PC-9 (cell line): ENCODE data around the gene PDE10A. TPM values are rescaled to one million over a fixed set of nuclear protein-coding genes. Genes with fewer than 3 reads are reported as not detected.

ENCODE experiments used
- BruUV-seq: library from RNA; stranded (reverse); fragments of 400-500 nt; replicated peaks from 2 replicates; lab custom pipeline; 2021; lab: Mats Ljungman, UMichigan
- CTCF ChIA-PET: fragments of 300-600 bp; sonication (Branson Sonifier 250); formaldehyde crosslinking; loops from one replicate; lab custom pipeline; 2022; ENCODE audit warnings: antibody characterized with exemption; lab: Charles Lee
- POLR2A ChIA-PET: fragments of 300-600 bp; sonication (Branson Sonifier 250); formaldehyde crosslinking; loops from one replicate; lab custom pipeline; 2022; ENCODE audit warnings: antibody characterized with exemption; ENCODE audit not compliant: unreplicated experiment; lab: Charles Lee
- DNase-seq, 2 experiments: peaks; one replicate each; pipeline versions ENCODE4 v3.0.0 to v3.0.0-alpha.2; 2015 to 2022; ENCODE audit warnings: mixed read lengths in 1 of 2
- H2AFZ ChIP-seq: fragments of 200-600 bp; sonication (generic); 2 replicates; pipeline ENCODE4 v1.8.1; 2017; ENCODE audit warnings: antibody characterized with exemption
- H3F3A ChIP-seq: fragments of 200-600 bp; sonication (generic); 2 replicates; pipeline ENCODE4 v1.8.1; 2017; ENCODE audit warnings: antibody characterized with exemption, mild to moderate bottlenecking, low read depth; ENCODE audit not compliant: insufficient read depth
- H3K27ac ChIP-seq: fragments of 200-600 bp; sonication (generic); 2 replicates; pipeline ENCODE4 v1.6.1; 2016; ENCODE audit warnings: mixed run types
- H3K27me3 ChIP-seq: fragments of 200-600 bp; sonication (generic); 2 replicates; pipeline ENCODE4 v1.6.1; 2016; ENCODE audit warnings: low read depth, mixed run types; ENCODE audit not compliant: insufficient read depth
- H3K36me3 ChIP-seq: fragments of 200-600 bp; sonication (generic); 2 replicates; pipeline ENCODE4 v1.6.1; 2016; ENCODE audit warnings: low read depth, mixed run types
- H3K4me1 ChIP-seq: fragments of 200-600 bp; sonication (generic); replicated peaks from 2 replicates; pipeline ENCODE4 v1.6.1; 2016; ENCODE audit warnings: mixed run types; ENCODE audit not compliant: insufficient read depth
- H3K4me2 ChIP-seq: fragments of 200-600 bp; sonication (generic); 2 replicates; pipeline ENCODE4 v1.6.1; 2017; ENCODE audit warnings: mixed run types
- H3K4me3 ChIP-seq: fragments of 200-600 bp; sonication (generic); 2 replicates; pipeline ENCODE4 v1.6.1; 2016; ENCODE audit warnings: mixed run types
- H3K79me2 ChIP-seq: fragments of 200-600 bp; sonication (generic); 2 replicates; pipeline ENCODE4 v1.6.1; 2017; ENCODE audit warnings: low read depth, mixed run types
- H3K9me2 ChIP-seq: fragments of 200-600 bp; sonication (generic); 2 replicates; pipeline ENCODE4 v1.8.1; 2017; ENCODE audit warnings: mild to moderate bottlenecking; ENCODE audit not compliant: insufficient read depth
- H3K9me3 ChIP-seq: fragments of 200-600 bp; sonication (generic); 2 replicates; pipeline ENCODE4 v1.8.1; 2016; ENCODE audit warnings: low read depth; ENCODE audit not compliant: insufficient read depth
- H4K20me1 ChIP-seq: fragments of 200-600 bp; sonication (generic); 2 replicates; pipeline ENCODE4 v1.8.1; 2017; ENCODE audit not compliant: insufficient read depth
- EZH2 ChIP-seq: fragments of 200-600 bp; sonication (generic); IDR thresholded peaks from 2 replicates; pipeline ENCODE4 v1.8.0; 2017; ENCODE audit warnings: antibody characterized with exemption, low read depth
- intact Hi-C: fragments of 100-400 bp; cut with micrococcal nuclease; formaldehyde crosslinking; loops from one replicate; pipeline ENCODE4 v1.10.0; 2022; ENCODE audit not compliant: unreplicated experiment
- total RNA-seq: library from RNA; stranded (reverse); gene quantifications from 2 replicates; pipeline ENCODE4 v1.2.3, GENCODE V29; 2021
- TF ChIP-seq, protein P1 (sequence below): fragments of 200-600 bp; sonication (generic); conservative IDR thresholded peaks from 2 replicates; pipeline ENCODE4 v1.6.1; 2017; ENCODE audit warnings: mixed run types, antibody characterized with exemption, mild to moderate bottlenecking, moderate library complexity

PDE10A gene
- total RNA-seq, 1 experiment from 2014 or later, result not detected

DNA sequence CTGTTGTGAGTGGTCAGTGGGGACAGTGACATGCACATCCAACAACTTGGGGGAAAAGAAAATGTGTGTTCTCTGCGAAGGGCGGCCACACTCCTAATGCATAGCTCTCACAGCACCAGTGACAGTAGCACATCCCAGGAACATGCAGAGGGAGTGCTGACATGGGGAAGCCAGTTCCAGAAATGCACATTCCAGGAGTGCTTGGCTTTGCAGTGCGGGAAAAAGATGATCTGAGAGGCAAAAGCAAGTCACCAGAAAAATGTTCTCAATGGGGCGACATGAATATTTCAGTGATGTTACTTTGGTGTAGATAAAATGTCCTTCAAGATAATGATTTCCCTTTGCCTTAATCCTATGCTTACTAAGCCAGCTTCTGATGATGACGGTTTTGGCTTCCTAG lies 42.9 kb upstream of the PDE10A start:
- no peak overlapping the region for H3K27ac ChIP-seq
- no peak overlapping the region for H3K4me2 ChIP-seq
- BruUV-seq, result no TSS peak
- no peaks in the 10 kb centered on the region for H3K79me2 ChIP-seq
- no peak overlapping the region for H2AFZ ChIP-seq
- no peaks in the 10 kb centered on the region for H3K36me3 ChIP-seq
- H3K9me3 ChIP-seq, result no peaks in the 10 kb centered on the region
- POLR2A ChIA-PET, result no interaction called here
- CTCF ChIA-PET, result no interaction called here
- H3K4me3 ChIP-seq, result no peak overlapping the region
- intact Hi-C loops, result no loop called here
- H4K20me1 ChIP-seq, result no peaks in the 10 kb centered on the region
- H3F3A ChIP-seq, result no peaks in the 10 kb centered on the region
- H3K4me1 ChIP-seq, result no peaks in the 10 kb centered on the region
- H3K9me2 ChIP-seq, result no peaks in the 10 kb centered on the region
- DNase-seq, result no peak
- TF ChIP-seq, protein P1, sequence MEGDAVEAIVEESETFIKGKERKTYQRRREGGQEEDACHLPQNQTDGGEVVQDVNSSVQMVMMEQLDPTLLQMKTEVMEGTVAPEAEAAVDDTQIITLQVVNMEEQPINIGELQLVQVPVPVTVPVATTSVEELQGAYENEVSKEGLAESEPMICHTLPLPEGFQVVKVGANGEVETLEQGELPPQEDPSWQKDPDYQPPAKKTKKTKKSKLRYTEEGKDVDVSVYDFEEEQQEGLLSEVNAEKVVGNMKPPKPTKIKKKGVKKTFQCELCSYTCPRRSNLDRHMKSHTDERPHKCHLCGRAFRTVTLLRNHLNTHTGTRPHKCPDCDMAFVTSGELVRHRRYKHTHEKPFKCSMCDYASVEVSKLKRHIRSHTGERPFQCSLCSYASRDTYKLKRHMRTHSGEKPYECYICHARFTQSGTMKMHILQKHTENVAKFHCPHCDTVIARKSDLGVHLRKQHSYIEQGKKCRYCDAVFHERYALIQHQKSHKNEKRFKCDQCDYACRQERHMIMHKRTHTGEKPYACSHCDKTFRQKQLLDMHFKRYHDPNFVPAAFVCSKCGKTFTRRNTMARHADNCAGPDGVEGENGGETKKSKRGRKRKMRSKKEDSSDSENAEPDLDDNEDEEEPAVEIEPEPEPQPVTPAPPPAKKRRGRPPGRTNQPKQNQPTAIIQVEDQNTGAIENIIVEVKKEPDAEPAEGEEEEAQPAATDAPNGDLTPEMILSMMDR, result no peak
- no peak for TF ChIP-seq EZH2
- peaks cover 69% of the 10 kb centered on the region for H3K27me3 ChIP-seq

DNA sequence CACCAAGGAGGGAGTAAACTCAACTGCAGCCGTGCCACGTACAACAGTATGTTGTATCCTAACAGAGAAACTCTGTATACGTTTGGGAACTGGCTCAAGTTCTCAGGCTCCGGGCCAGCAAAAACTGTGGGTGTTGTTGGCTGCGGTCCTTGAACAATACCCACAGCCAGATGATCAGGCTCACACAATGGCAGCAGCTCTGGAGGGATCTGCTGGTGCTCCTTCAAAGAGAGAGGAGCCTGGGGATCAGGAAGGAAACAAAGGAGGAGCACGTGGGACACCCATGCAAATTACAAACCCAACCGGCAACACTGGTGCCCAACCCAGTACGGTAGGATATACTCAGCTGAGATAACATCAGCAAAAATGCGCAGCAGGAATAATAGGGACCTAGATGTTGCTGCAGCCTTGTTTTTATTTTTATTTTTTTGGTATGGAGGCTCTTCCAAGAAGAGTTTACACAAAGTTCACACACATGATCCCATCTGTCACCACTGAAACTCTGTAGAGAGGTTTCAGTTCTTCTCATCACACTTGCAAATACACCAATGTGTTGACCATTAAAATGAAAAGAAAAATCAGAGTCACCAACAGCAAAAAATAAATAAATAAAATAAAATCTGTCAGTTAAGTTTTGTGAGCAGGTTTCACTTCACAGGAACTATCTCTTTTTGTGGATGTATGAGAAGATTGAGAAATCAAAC lies 41.2 kb upstream of the PDE10A start:
- no peak for DNase-seq
- intact Hi-C loops, result no loop called here
- peaks cover 64% of the 10 kb centered on the region for H3K27me3 ChIP-seq
- H4K20me1 ChIP-seq, result no peaks in the 10 kb centered on the region
- no peaks in the 10 kb centered on the region for H3K4me1 ChIP-seq
- no TSS peak for BruUV-seq
- no peak overlapping the region for H2AFZ ChIP-seq
- TF ChIP-seq, protein P1, result no peak
- TF ChIP-seq EZH2, result no peak
- H3K9me3 ChIP-seq, result no peaks in the 10 kb centered on the region; the same call in 1 of the 2 replicates
- CTCF ChIA-PET, result no interaction called here
- no peak overlapping the region for H3K27ac ChIP-seq
- H3K4me3 ChIP-seq, result no peak overlapping the region
- POLR2A ChIA-PET, result no interaction called here
- no peak overlapping the region for H3K4me2 ChIP-seq
- H3K79me2 ChIP-seq, result no peaks in the 10 kb centered on the region
- H3K36me3 ChIP-seq, result no peaks in the 10 kb centered on the region
- H3K9me2 ChIP-seq, result no peaks in the 10 kb centered on the region
- no peaks in the 10 kb centered on the region for H3F3A ChIP-seq

DNA sequence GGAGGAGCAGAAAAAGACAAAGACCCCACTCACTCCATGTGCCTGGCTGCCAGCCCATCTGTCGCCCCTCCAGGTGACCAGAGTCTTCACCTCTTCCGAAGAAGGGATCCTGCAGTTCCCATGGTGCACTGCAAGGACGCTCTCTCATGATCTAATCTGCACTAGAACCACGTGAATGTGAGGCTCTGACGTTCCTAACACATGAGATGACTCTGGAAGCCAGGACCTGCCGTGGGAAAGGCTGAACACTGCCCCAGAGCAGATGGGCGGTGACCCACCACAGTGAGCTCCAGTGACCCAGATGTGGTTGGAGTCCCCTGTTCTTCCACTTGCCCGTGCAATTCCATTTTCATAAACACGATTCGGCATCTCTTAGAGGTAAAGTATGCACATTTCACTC lies 39.6 kb upstream of the PDE10A start:
- no peaks in the 10 kb centered on the region for H3F3A ChIP-seq
- H3K4me3 ChIP-seq, result no peak overlapping the region
- H3K27me3 ChIP-seq, result peaks cover 63% of the 10 kb centered on the region
- ChIA-PET POLR2A (no interaction called here), CTCF (no interaction called here)
- no peaks in the 10 kb centered on the region for H3K4me1 ChIP-seq
- no peaks in the 10 kb centered on the region for H3K9me2 ChIP-seq
- intact Hi-C loops, result no loop called here
- BruUV-seq, result no TSS peak
- DNase-seq, result no peak
- H3K4me2 ChIP-seq, result no peak overlapping the region
- H3K27ac ChIP-seq, result no peak overlapping the region
- H3K36me3 ChIP-seq, result no peaks in the 10 kb centered on the region
- H3K79me2 ChIP-seq, result no peaks in the 10 kb centered on the region
- TF ChIP-seq, protein P1, result no peak
- H4K20me1 ChIP-seq, result no peaks in the 10 kb centered on the region
- H2AFZ ChIP-seq, result no peak overlapping the region
- no peaks in the 10 kb centered on the region; the same call in 1 of the 2 replicates for H3K9me3 ChIP-seq
